T-cell (primary cell): ENCODE results near the gene RBM15B. TPM values are rescaled to one million over a fixed set of nuclear protein-coding genes. Genes with fewer than 3 reads are reported as not detected.

Experiments
- ATAC-seq, 4 experiments: fragments of 200-7000 bp in 3 of 4; fragments of 150-1000 bp in 1 of 4; cut with Tn5 transposase; replicated peaks in 1 of 4; 1 replicate in 3 of 4; 2 replicates in 1 of 4; pipeline ENCODE4 v1.10.0; 2021; ENCODE audit warnings: moderate library complexity in 3 of 4, mild to moderate bottlenecking in 2 of 4, moderate number of reproducible peaks in 1 of 4
- CTCF ChIA-PET, 2 donors: fragments of 300-600 bp; sonication (Branson Sonifier 250); formaldehyde crosslinking; loops; one replicate each; lab custom pipeline; 2022; ENCODE audit warnings: antibody characterized with exemption in 2 of 2; lab: Charles Lee
- POLR2A ChIA-PET, 2 donors: fragments of 300-600 bp; sonication (Branson Sonifier 250); formaldehyde crosslinking; loops; one replicate each; lab custom pipeline; 2022; ENCODE audit warnings: antibody characterized with exemption in 2 of 2; lab: Charles Lee
- DNase-seq, 35 experiments: peaks; one replicate each; pipeline versions ENCODE4 v3.0.0 to v3.0.0-alpha.2; 2013 to 2023
- H3K27ac ChIP-seq: one replicate; pipeline ENCODE4 v1.5.1; 2013; ENCODE audit warnings: low read length
- H3K27me3 ChIP-seq, 2 experiments: replicated peaks in 1 of 2; 1 replicate in 1 of 2; 2 replicates in 1 of 2; pipeline versions ENCODE4 v1.6.1 to v1.7.0; 2013; ENCODE audit warnings: low read length in 1 of 2, mixed read lengths in 1 of 2; ENCODE audit not compliant: control insufficient read depth in 2 of 2, insufficient read depth in 2 of 2; ENCODE audit errors: extremely low read depth in 1 of 2
- H3K36me3 ChIP-seq, 2 donors: 1 replicate in 1 of 2; 2 replicates in 1 of 2; pipeline versions ENCODE4 v1.6.1 to v1.7.0; 2013; ENCODE audit warnings: low read length in 1 of 2; ENCODE audit not compliant: control insufficient read depth in 2 of 2, insufficient read depth in 1 of 2; ENCODE audit errors: extremely low read depth in 1 of 2
- H3K4me1 ChIP-seq, 2 experiments: 1 replicate in 1 of 2; 2 replicates in 1 of 2; pipeline versions ENCODE4 v1.6.1 to v1.7.0; 2013; ENCODE audit warnings: low read length in 2 of 2, mixed read lengths in 1 of 2; ENCODE audit not compliant: insufficient read depth in 2 of 2, control insufficient read depth in 1 of 2; ENCODE audit errors: extremely low read depth in 1 of 2
- H3K4me3 ChIP-seq, 2 donors: 1 replicate in 1 of 2; 2 replicates in 1 of 2; pipeline versions ENCODE4 v1.5.1 to v1.7.0; 2013; ENCODE audit warnings: mild to moderate bottlenecking in 2 of 2, low read length in 1 of 2, moderate library complexity in 1 of 2; ENCODE audit not compliant: control insufficient read depth in 1 of 2; ENCODE audit errors: extremely low read depth in 1 of 2
- H3K9me3 ChIP-seq: 2 replicates; pipeline ENCODE4 v1.7.0; 2013
- H3K27ac Mint-ChIP-seq, 2 donors: one replicate each; pipeline ENCODE4 v1.8.0; 2020 to 2021; ENCODE audit warnings: mild to moderate bottlenecking in 2 of 2, mixed read lengths in 2 of 2
- H3K27me3 Mint-ChIP-seq, 2 donors: one replicate each; pipeline ENCODE4 v1.8.0; 2021 to 2022; ENCODE audit warnings: mixed read lengths in 2 of 2
- H3K36me3 Mint-ChIP-seq: one replicate; pipeline ENCODE4 v1.8.0; 2021; ENCODE audit warnings: mixed read lengths
- H3K4me1 Mint-ChIP-seq, 3 donors: one replicate each; pipeline ENCODE4 v1.8.0; 2020 to 2022; ENCODE audit warnings: mixed read lengths in 3 of 3, mild to moderate bottlenecking in 1 of 3
- H3K4me3 Mint-ChIP-seq, 3 donors: one replicate each; pipeline ENCODE4 v1.8.0; 2020 to 2022; ENCODE audit warnings: mild to moderate bottlenecking in 3 of 3, mixed read lengths in 3 of 3, moderate library complexity in 3 of 3
- H3K9me3 Mint-ChIP-seq, 3 donors: one replicate each; pipeline ENCODE4 v1.8.0; 2020 to 2022; ENCODE audit warnings: mixed read lengths in 3 of 3
- WGBS: methylation state at CpG from one replicate; pipeline ENCODE4 v1.1.5; 2013; ENCODE audit warnings: missing lambda C conversion rate; ENCODE audit not compliant: insufficient coverage; 5-methylcytosine and 5-hydroxymethylcytosine counted together
- total RNA-seq, 35 experiments: library from RNA in 6 of 35; stranded (reverse) in 6 of 35; fragments of 120-200 nt in 1 of 35; gene quantifications; one replicate each; pipeline versions ENCODE4 v1.2.1 to v1.2.4 and lab custom pipeline; 2013 to 2026

The RBM15B gene
- total RNA-seq, 5 donors from 2014 or later (not counting 1 experiment from before 2014, with no cell fraction given), result 29.2 to 41.3 (median 38.4) TPM

DNA sequence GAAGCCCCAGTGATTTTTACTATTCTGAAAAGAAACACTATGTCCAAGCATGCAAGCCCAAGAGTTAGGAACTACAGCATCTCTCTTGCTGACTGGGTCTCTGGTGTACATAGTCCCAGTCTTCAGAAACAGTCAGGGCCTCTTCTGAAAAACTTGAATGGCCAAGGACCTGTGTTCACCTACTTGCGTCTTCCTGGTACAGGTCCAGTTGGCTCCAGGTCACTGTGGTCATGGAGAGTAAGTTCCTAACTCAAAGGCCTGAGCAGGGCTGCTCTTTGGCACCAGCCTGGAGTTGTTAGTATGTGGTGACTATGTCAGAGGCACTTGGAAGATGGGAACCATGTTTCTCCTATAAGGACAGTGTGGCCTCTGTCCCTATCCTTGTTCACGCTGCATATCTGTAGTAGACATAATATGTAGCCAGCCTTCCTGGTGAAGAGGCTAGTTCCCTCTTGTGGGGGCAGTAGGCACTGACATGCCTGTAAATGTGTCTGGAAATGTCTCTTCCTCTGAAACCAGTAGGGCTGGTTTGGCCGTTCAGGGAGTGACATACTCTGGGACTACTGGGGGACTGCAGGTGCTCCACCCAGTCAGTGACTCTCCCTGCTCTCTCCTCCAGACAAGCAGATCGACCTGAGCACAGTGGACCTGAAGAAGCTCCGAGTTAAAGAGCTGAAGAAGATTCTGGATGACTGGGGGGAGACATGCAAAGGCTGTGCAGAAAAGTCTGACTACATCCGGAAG, 2.6 kb upstream of the RBM15B start:
- H3K36me3 ChIP-seq, result peaks cover 4 to 38% of the 10 kb centered on the region in 2 donors
- ATAC-seq (no peak), DNase-seq (no peak)
- H3K4me1 Mint-ChIP-seq, result peaks cover 60 to 76% (median 62%) of the 10 kb centered on the region in 3 donors
- H3K4me1 ChIP-seq, result peaks cover 30 to 69% of the 10 kb centered on the region in 2 experiments
- H3K27ac ChIP-seq, result no peak overlapping the region
- H3K9me3 ChIP-seq, result no peaks in the 10 kb centered on the region
- peaks cover 16% of the 10 kb centered on the region for H3K36me3 Mint-ChIP-seq
- H3K9me3 Mint-ChIP-seq, result no peaks in the 10 kb centered on the region
- CTCF ChIA-PET, result interaction anchor here (0.5 to 1.8 kb wide), 11 partner anchors 15 to 1044 kb away, joined by 3 to 24 read pairs (median 4); partner anchors contain the start of genes CISH (in 1 of the 2) and DCAF1 (in 1 of the 2)
- peak overlapping the region in 1 of 3 donors; percentile 8 for H3K4me3 Mint-ChIP-seq
- POLR2A ChIA-PET, result interaction anchor here in 1 of 2 donors (0.5 to 0.6 kb wide), 2 partner anchors 112 to 1656 kb away, joined by 5 to 15 read pairs; partner anchors contain the start of gene DCAF1
- H3K4me3 ChIP-seq, result no peak overlapping the region
- no peaks in the 10 kb centered on the region for H3K27me3 Mint-ChIP-seq
- WGBS, result 94% methylated on average over 2 of the region's 6 CpGs
- peak overlapping the region in 1 of 2 donors; percentile 60 for H3K27ac Mint-ChIP-seq
- no peaks in the 10 kb centered on the region for H3K27me3 ChIP-seq

GRCh38 chr3:51389423-51390183, 1.5 kb upstream of the RBM15B start:
- ATAC-seq (no peak), DNase-seq (peak in 33 of 35 experiments; percentile 15 to 77 (median 44))
- Mint-ChIP-seq H3K4me3 (peak overlapping the region in 1 of 3 donors; percentile 28), H3K9me3 (no peaks in the 10 kb centered on the region), H3K27me3 (no peaks in the 10 kb centered on the region), H3K36me3 (peaks cover 24% of the 10 kb centered on the region), H3K4me1 (peaks cover 55 to 75% (median 65%) of the 10 kb centered on the region in 3 donors), H3K27ac (peak overlapping the region; percentile 40 to 75)
- peaks cover 24 to 72% of the 10 kb centered on the region in 2 experiments for H3K4me1 ChIP-seq
- H3K4me3 ChIP-seq, result no peak overlapping the region
- peaks cover 7 to 49% of the 10 kb centered on the region in 2 donors for H3K36me3 ChIP-seq
- WGBS, result 57% methylated on average over 2 of the region's 6 CpGs
- H3K27ac ChIP-seq, result peak overlapping the region; percentile 28
- no peaks in the 10 kb centered on the region for H3K9me3 ChIP-seq
- H3K27me3 ChIP-seq, result no peaks in the 10 kb centered on the region
- ChIA-PET CTCF (interaction anchor here (0.5 to 1.8 kb wide), 9 partner anchors 14 to 1040 kb away, joined by 3 to 24 read pairs (median 4); partner anchors contain the start of gene DCAF1 (in 1 of the 2)), POLR2A (interaction anchor here (0.5 to 0.6 kb wide), 4 partner anchors 111 to 1655 kb away, joined by 3 to 15 read pairs (median 4); partner anchors contain the start of gene DCAF1 (in 1 of the 2))

DNA sequence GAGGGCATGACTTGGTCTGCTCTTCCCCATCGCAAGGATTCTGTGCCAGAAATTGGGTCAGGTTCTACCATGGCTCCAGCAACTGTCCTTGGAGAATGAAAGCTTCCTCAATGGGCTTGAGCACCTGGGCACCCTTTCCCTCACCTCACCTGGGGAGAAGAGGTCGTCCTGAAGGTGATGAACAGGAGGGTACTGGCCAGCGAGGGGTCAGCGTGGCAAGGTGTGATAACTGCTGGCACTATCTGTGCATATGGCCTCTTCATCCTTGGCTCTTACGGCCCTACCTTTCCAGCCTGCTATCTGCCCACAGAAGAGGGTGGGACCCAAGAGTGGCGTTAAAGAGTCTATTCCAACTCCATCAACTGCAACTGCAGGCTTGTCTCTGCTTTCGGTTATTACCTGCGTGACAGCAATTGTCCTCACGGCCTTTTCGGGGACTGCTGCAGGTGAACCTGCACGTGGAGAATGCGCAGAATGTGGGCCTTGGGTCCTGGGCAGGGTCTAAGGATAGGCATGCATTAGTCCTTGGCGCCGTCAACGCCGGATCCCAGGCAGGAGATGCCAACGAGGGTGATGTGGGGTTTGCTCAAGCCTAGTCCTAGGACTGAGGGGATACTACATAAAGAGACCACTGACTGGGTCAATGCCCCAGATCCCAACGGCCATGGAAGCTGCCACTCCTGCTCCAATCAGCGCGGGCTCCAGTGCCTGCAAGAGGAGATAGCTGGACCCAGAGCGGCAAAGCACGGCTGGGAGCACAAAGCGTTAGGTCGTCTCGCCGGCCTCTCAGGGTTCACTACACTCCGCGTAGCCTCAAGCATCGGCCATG, 625 bp upstream of the RBM15B start:
- Mint-ChIP-seq H3K4me1 (peaks cover 61 to 79% (median 74%) of the 10 kb centered on the region in 3 donors), H3K36me3 (peaks cover 29% of the 10 kb centered on the region), H3K27ac (peak overlapping the region; percentile 81 to 85), H3K9me3 (no peaks in the 10 kb centered on the region), H3K4me3 (peak overlapping the region; percentile 57 to 62 (median 59)), H3K27me3 (no peaks in the 10 kb centered on the region)
- Histone ChIP-seq H3K4me3 (peak overlapping the region; percentile 29 to 42), H3K27me3 (no peaks in the 10 kb centered on the region), H3K27ac (peak overlapping the region; percentile 66), H3K36me3 (peaks cover 10 to 58% of the 10 kb centered on the region in 2 donors), H3K9me3 (no peaks in the 10 kb centered on the region), H3K4me1 (peaks cover 26 to 80% of the 10 kb centered on the region in 2 experiments)
- CTCF ChIA-PET, result interaction anchor here (1.0 to 1.8 kb wide), 3 partner anchors 110 to 291 kb away, joined by 4 to 24 read pairs (median 5); partner anchors contain the start of gene DCAF1 (in 1 of the 2)
- ATAC-seq (peak in 2 of 4 experiments; percentile 1 to 7), DNase-seq (no peak)
- 40% methylated on average over 26 of the region's 29 CpGs for WGBS
- POLR2A ChIA-PET, result interaction anchor here in 1 of 2 donors (0.6 kb wide), 1 partner anchor 766 kb away, joined by 3 read pairs; no protein-coding TSS in a partner anchor

DNA sequence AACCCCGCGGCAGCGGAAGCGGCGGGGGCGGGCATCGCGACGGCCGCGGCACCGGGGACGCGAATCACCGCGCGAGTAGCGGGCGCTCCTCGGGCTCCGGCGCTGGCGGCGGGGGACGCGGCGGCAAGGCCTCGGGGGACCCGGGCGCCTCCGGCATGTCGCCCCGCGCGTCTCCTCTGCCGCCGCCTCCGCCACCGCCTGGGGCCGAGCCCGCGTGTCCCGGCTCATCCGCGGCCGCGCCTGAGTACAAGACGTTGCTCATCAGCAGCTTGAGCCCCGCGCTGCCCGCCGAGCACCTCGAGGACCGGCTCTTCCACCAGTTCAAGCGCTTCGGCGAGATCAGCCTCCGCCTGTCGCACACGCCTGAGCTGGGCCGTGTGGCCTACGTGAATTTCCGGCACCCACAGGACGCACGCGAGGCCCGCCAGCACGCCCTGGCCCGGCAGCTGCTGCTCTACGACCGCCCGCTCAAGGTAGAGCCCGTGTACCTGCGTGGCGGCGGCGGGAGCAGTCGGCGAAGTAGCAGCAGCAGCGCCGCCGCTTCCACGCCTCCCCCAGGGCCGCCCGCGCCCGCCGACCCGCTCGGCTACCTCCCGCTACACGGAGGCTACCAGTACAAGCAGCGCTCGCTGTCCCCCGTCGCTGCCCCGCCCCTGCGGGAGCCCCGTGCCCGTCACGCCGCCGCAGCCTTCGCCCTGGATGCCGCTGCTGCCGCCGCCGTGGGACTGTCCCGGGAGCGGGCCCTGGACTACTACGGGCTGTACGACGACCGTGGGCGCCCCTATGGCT, 675 bp downstream of the RBM15B start:
- H3K27me3 Mint-ChIP-seq, result no peaks in the 10 kb centered on the region
- H3K9me3 Mint-ChIP-seq, result no peaks in the 10 kb centered on the region
- H3K4me1 ChIP-seq, result peaks cover 16 to 72% of the 10 kb centered on the region in 2 experiments
- H3K4me3 Mint-ChIP-seq, result peak overlapping the region; percentile 74 to 81 (median 75)
- peak overlapping the region; percentile 82 to 83 for H3K27ac Mint-ChIP-seq
- ChIA-PET CTCF (interaction anchor here in 1 of 2 donors (0.8 kb wide), 1 partner anchor 955 kb away, joined by 3 read pairs; no protein-coding TSS in a partner anchor), POLR2A (no interaction called here)
- peak overlapping the region; percentile 53 to 59 for H3K4me3 ChIP-seq
- H3K36me3 Mint-ChIP-seq, result peaks cover 32% of the 10 kb centered on the region
- H3K27ac ChIP-seq, result peak overlapping the region; percentile 75
- peaks cover 55 to 77% (median 74%) of the 10 kb centered on the region in 3 donors for H3K4me1 Mint-ChIP-seq
- H3K36me3 ChIP-seq, result peaks cover 8 to 70% of the 10 kb centered on the region in 2 donors
- WGBS, result 4% methylated on average over 114 of the region's 115 CpGs
- no peaks in the 10 kb centered on the region for H3K9me3 ChIP-seq
- no peaks in the 10 kb centered on the region for H3K27me3 ChIP-seq
- DNase-seq (peak; percentile 18 to 77 (median 49)), ATAC-seq (peak; percentile 22 to 34 (median 28))
